ENCODE measurements around the gene KCNMA1.

KCNMA1 gene

GRCh38 chr10:76939933-76940468 lies 697.6 kb downstream of the KCNMA1 start:
- Histone ChIP-seq H3K79me1 (ENCODE audit: low read length) (no peaks in the 10 kb centered on the region), H3K56ac (ENCODE audit: low read length) (no peak overlapping the region), H3K4me2 (ENCODE audit: low read length) (no peak overlapping the region), H3K9ac (ENCODE audit: low read length) (no peak overlapping the region), H2AK5ac (ENCODE audit: low read length) (no peak overlapping the region), H2BK15ac (replicated peaks; ENCODE audit: low read depth) (no peak overlapping the region), H3K27me3 (ENCODE audit: insufficient read depth, low read length, poor library complexity) (no peaks in the 10 kb centered on the region), H3K27ac (ENCODE audit: low read depth, low read length) (no peak overlapping the region), H4K8ac (ENCODE audit: low read depth, low read length) (no peak overlapping the region), H4K5ac (ENCODE audit: low read length) (no peak overlapping the region), H3K4me1 (ENCODE audit: control insufficient read depth, low read depth, low read length) (no peaks in the 10 kb centered on the region), H3K18ac (ENCODE audit: low read length) (no peak overlapping the region), H2BK120ac (ENCODE audit: low read depth, low read length) (no peak overlapping the region), H3K4me3 (ENCODE audit: low read length) (no peak overlapping the region), H3K36me3 (ENCODE audit: control insufficient read depth, insufficient read depth, low read length) (no peaks in the 10 kb centered on the region), H2BK5ac (ENCODE audit: low read length) (no peak overlapping the region), H3K23ac (ENCODE audit: low read length) (no peak overlapping the region), H3K4ac (ENCODE audit: low read depth, low read length) (no peak overlapping the region), H3K79me2 (ENCODE audit: control insufficient read depth, insufficient read depth, low read length) (no peaks in the 10 kb centered on the region)
- no CpG with 5 or more reads among the region's 2 CpGs for WGBS (ENCODE audit: extremely low coverage, insufficient coverage, low lambda C conversion rate)
- DNase-seq: no peak

GRCh38 chr10:76937181-76937600 lies 700.4 kb downstream of the KCNMA1 start:
- no peak overlapping the region for H3K18ac ChIP-seq (ENCODE audit: low read length)
- H3K4me3 ChIP-seq (ENCODE audit: low read length): no peak overlapping the region
- H3K56ac ChIP-seq (ENCODE audit: low read length): no peak overlapping the region
- H2BK120ac ChIP-seq (ENCODE audit: low read depth, low read length): no peak overlapping the region
- no peak overlapping the region for H3K9ac ChIP-seq (ENCODE audit: low read length)
- H2AK5ac ChIP-seq (ENCODE audit: low read length): no peak overlapping the region
- no CpG with 5 or more reads among the region's 2 CpGs for WGBS (ENCODE audit: extremely low coverage, insufficient coverage, low lambda C conversion rate)
- H2BK15ac ChIP-seq (replicated peaks; ENCODE audit: low read depth): no peak overlapping the region
- H3K23ac ChIP-seq (ENCODE audit: low read length): no peak overlapping the region
- no peak overlapping the region for H3K4me2 ChIP-seq (ENCODE audit: low read length)
- H3K36me3 ChIP-seq (ENCODE audit: control insufficient read depth, insufficient read depth, low read length): no peaks in the 10 kb centered on the region
- no peak overlapping the region for H2BK5ac ChIP-seq (ENCODE audit: low read length)
- no peak overlapping the region for H3K4ac ChIP-seq (ENCODE audit: low read depth, low read length)
- no peaks in the 10 kb centered on the region for H3K27me3 ChIP-seq (ENCODE audit: insufficient read depth, low read length, poor library complexity)
- H3K79me1 ChIP-seq (ENCODE audit: low read length): no peaks in the 10 kb centered on the region
- H4K5ac ChIP-seq (ENCODE audit: low read length): no peak overlapping the region
- H4K8ac ChIP-seq (ENCODE audit: low read depth, low read length): no peak overlapping the region
- no peak overlapping the region for H3K27ac ChIP-seq (ENCODE audit: low read depth, low read length)
- H3K79me2 ChIP-seq (ENCODE audit: control insufficient read depth, insufficient read depth, low read length): no peaks in the 10 kb centered on the region
- DNase-seq: no peak
- no peaks in the 10 kb centered on the region for H3K4me1 ChIP-seq (ENCODE audit: control insufficient read depth, low read depth, low read length)

GRCh38 chr10:76935941-76936613 lies 701.5 kb downstream of the KCNMA1 start:
- H3K4me2 ChIP-seq (ENCODE audit: low read length): no peak overlapping the region
- H3K4ac ChIP-seq (ENCODE audit: low read depth, low read length): no peak overlapping the region
- no peaks in the 10 kb centered on the region for H3K79me2 ChIP-seq (ENCODE audit: control insufficient read depth, insufficient read depth, low read length)
- H2BK120ac ChIP-seq (ENCODE audit: low read depth, low read length): no peak overlapping the region
- no peak for DNase-seq
- no peaks in the 10 kb centered on the region for H3K27me3 ChIP-seq (ENCODE audit: insufficient read depth, low read length, poor library complexity)
- no peaks in the 10 kb centered on the region for H3K4me1 ChIP-seq (ENCODE audit: control insufficient read depth, low read depth, low read length)
- no peak overlapping the region for H2BK5ac ChIP-seq (ENCODE audit: low read length)
- H2AK5ac ChIP-seq (ENCODE audit: low read length): no peak overlapping the region
- no peak overlapping the region for H3K4me3 ChIP-seq (ENCODE audit: low read length)
- no peaks in the 10 kb centered on the region for H3K36me3 ChIP-seq (ENCODE audit: control insufficient read depth, insufficient read depth, low read length)
- no CpG with 5 or more reads among the region's 4 CpGs for WGBS (ENCODE audit: extremely low coverage, insufficient coverage, low lambda C conversion rate)
- no peak overlapping the region for H3K18ac ChIP-seq (ENCODE audit: low read length)
- H3K56ac ChIP-seq (ENCODE audit: low read length): no peak overlapping the region
- no peak overlapping the region for H4K8ac ChIP-seq (ENCODE audit: low read depth, low read length)
- H3K9ac ChIP-seq (ENCODE audit: low read length): no peak overlapping the region
- no peak overlapping the region for H3K23ac ChIP-seq (ENCODE audit: low read length)
- H2BK15ac ChIP-seq (replicated peaks; ENCODE audit: low read depth): no peak overlapping the region
- H4K5ac ChIP-seq (ENCODE audit: low read length): no peak overlapping the region
- no peak overlapping the region for H3K27ac ChIP-seq (ENCODE audit: low read depth, low read length)
- H3K79me1 ChIP-seq (ENCODE audit: low read length): no peaks in the 10 kb centered on the region

DNA sequence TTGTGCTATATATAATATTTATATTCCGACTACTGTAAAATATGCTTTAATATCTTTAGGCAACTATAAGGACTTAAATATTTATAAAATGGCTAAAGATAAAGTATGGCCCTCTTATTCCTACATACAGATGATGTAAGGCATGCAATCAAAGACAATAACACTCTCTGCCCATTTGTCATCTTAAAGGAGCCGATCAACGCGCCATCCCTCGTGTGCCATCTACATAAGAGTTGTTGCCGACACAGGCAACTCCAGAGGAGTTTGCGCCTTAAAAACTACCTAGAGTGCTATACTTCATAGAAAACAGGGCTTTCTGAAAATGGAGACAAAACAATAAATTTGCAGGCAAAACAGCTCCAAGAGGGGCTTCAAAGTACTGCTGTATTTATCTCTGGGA lies 709.0 kb downstream of the KCNMA1 start:
- H2BK5ac ChIP-seq (ENCODE audit: low read length): no peak overlapping the region
- H2BK120ac ChIP-seq (ENCODE audit: low read depth, low read length): no peak overlapping the region
- no CpG with 5 or more reads among the region's 7 CpGs for WGBS (ENCODE audit: extremely low coverage, insufficient coverage, low lambda C conversion rate)
- no peak overlapping the region for H2BK15ac ChIP-seq (replicated peaks; ENCODE audit: low read depth)
- no peaks in the 10 kb centered on the region for H3K79me1 ChIP-seq (ENCODE audit: low read length)
- no peak overlapping the region for H3K4ac ChIP-seq (ENCODE audit: low read depth, low read length)
- no peak overlapping the region for H3K9ac ChIP-seq (ENCODE audit: low read length)
- H3K36me3 ChIP-seq (ENCODE audit: control insufficient read depth, insufficient read depth, low read length): no peaks in the 10 kb centered on the region
- H3K18ac ChIP-seq (ENCODE audit: low read length): no peak overlapping the region
- no peak overlapping the region for H3K56ac ChIP-seq (ENCODE audit: low read length)
- no peak overlapping the region for H3K23ac ChIP-seq (ENCODE audit: low read length)
- no peak for DNase-seq
- H3K4me1 ChIP-seq (ENCODE audit: control insufficient read depth, low read depth, low read length): no peaks in the 10 kb centered on the region
- H2AK5ac ChIP-seq (ENCODE audit: low read length): no peak overlapping the region
- no peak overlapping the region for H4K8ac ChIP-seq (ENCODE audit: low read depth, low read length)
- H3K27me3 ChIP-seq (ENCODE audit: insufficient read depth, low read length, poor library complexity): no peaks in the 10 kb centered on the region
- H3K79me2 ChIP-seq (ENCODE audit: control insufficient read depth, insufficient read depth, low read length): no peaks in the 10 kb centered on the region
- no peak overlapping the region for H4K5ac ChIP-seq (ENCODE audit: low read length)
- no peak overlapping the region for H3K4me3 ChIP-seq (ENCODE audit: low read length)
- no peak overlapping the region for H3K4me2 ChIP-seq (ENCODE audit: low read length)
- H3K27ac ChIP-seq (ENCODE audit: low read depth, low read length): no peak overlapping the region

GRCh38 chr10:76925636-76926405 lies 711.8 kb downstream of the KCNMA1 start:
- Histone ChIP-seq H3K27ac (ENCODE audit: low read depth, low read length) (no peak overlapping the region), H3K79me2 (ENCODE audit: control insufficient read depth, insufficient read depth, low read length) (no peaks in the 10 kb centered on the region), H3K4me1 (ENCODE audit: control insufficient read depth, low read depth, low read length) (no peaks in the 10 kb centered on the region), H4K5ac (ENCODE audit: low read length) (no peak overlapping the region), H3K23ac (ENCODE audit: low read length) (no peak overlapping the region), H2BK120ac (ENCODE audit: low read depth, low read length) (no peak overlapping the region), H3K36me3 (ENCODE audit: control insufficient read depth, insufficient read depth, low read length) (no peaks in the 10 kb centered on the region), H3K79me1 (ENCODE audit: low read length) (no peaks in the 10 kb centered on the region), H4K8ac (ENCODE audit: low read depth, low read length) (no peak overlapping the region), H2BK5ac (ENCODE audit: low read length) (no peak overlapping the region), H2BK15ac (replicated peaks; ENCODE audit: low read depth) (no peak overlapping the region), H3K4me3 (ENCODE audit: low read length) (no peak overlapping the region), H2AK5ac (ENCODE audit: low read length) (no peak overlapping the region), H3K9ac (ENCODE audit: low read length) (no peak overlapping the region), H3K56ac (ENCODE audit: low read length) (no peak overlapping the region), H3K4ac (ENCODE audit: low read depth, low read length) (no peak overlapping the region), H3K4me2 (ENCODE audit: low read length) (no peak overlapping the region), H3K27me3 (ENCODE audit: insufficient read depth, low read length, poor library complexity) (no peaks in the 10 kb centered on the region), H3K18ac (ENCODE audit: low read length) (no peak overlapping the region)
- WGBS (ENCODE audit: extremely low coverage, insufficient coverage, low lambda C conversion rate): no CpG with 5 or more reads among the region's 6 CpGs
- no peak for DNase-seq

Data from mesendoderm (in vitro differentiated cells).